Calu3 (cell line): Measurements from ENCODE around the gene NCOA4. TPM values are rescaled to one million over a fixed set of nuclear protein-coding genes. Genes with fewer than 3 reads are reported as not detected.

ENCODE experiments used
- BruUV-seq: library from RNA; stranded (reverse); fragments of 400-500 nt; replicated peaks from 2 replicates; lab custom pipeline; 2021; lab: Mats Ljungman, UMichigan
- CTCF ChIA-PET: fragments of 300-600 bp; sonication (Branson Sonifier 250); formaldehyde crosslinking; loops from one replicate; lab custom pipeline; 2022; ENCODE audit warnings: antibody characterized with exemption; lab: Charles Lee
- DNase-seq: peaks from one replicate; pipeline ENCODE4 v3.0.0; 2022
- H3K27ac Mint-ChIP-seq: one replicate; pipeline ENCODE4 v1.8.0; 2022; ENCODE audit warnings: mixed read lengths; ENCODE audit not compliant: unreplicated experiment
- H3K27me3 Mint-ChIP-seq: one replicate; pipeline ENCODE4 v1.8.0; 2022; ENCODE audit warnings: mixed read lengths; ENCODE audit not compliant: unreplicated experiment
- H3K36me3 Mint-ChIP-seq: one replicate; pipeline ENCODE4 v1.8.0; 2022; ENCODE audit warnings: mild to moderate bottlenecking, moderate library complexity, mixed read lengths; ENCODE audit not compliant: insufficient read depth, unreplicated experiment
- H3K4me1 Mint-ChIP-seq: one replicate; pipeline ENCODE4 v1.8.0; 2022; ENCODE audit warnings: mild to moderate bottlenecking, low read depth, mixed read lengths; ENCODE audit not compliant: unreplicated experiment
- H3K4me3 Mint-ChIP-seq: one replicate; pipeline ENCODE4 v1.8.0; 2022; ENCODE audit warnings: mild to moderate bottlenecking, low read depth, moderate library complexity, mixed read lengths; ENCODE audit not compliant: unreplicated experiment
- H3K9me3 Mint-ChIP-seq: one replicate; pipeline ENCODE4 v1.8.0; 2022; ENCODE audit warnings: low read depth, mixed read lengths; ENCODE audit not compliant: unreplicated experiment
- CTCF ChIP-seq: fragments of 200-600 bp; IDR thresholded peaks from one replicate; pipeline ENCODE4 v1.8.0; 2022; ENCODE audit warnings: antibody characterized with exemption; ENCODE audit not compliant: unreplicated experiment
- intact Hi-C: fragments of 100-400 bp; cut with micrococcal nuclease; formaldehyde crosslinking; loops from one replicate; pipeline ENCODE4 v1.10.0; 2022; ENCODE audit not compliant: unreplicated experiment
- total RNA-seq: library from RNA; stranded (reverse); gene quantifications from 2 replicates; pipeline ENCODE4 v1.2.3, GENCODE V29; 2022

The NCOA4 gene
- total RNA-seq, 1 experiment from 2014 or later = 77.3 TPM

DNA sequence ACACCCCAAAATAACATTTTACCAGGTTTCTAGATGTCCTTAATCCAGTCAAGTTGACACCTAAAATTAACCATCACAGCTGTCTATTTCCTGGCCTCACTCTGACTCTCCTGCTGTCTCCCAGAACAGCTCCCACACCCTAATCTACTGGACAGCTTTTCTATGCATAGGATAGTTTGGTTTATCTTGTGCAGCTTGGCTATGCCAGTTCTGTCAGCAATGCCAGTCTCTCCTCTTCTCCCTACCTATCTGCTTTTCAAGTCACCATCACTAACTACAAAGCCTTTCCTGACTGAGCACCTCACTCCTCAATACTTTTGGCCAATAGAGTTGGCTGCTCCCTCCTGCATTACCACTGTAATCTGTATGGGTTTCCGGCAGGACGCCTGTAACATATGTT, 5.0 kb downstream of the NCOA4 start:
- Mint-ChIP-seq H3K9me3 (no peaks in the 10 kb centered on the region), H3K27me3 (no peaks in the 10 kb centered on the region), H3K4me1 (peaks cover 72% of the 10 kb centered on the region), H3K36me3 (peaks cover 43% of the 10 kb centered on the region), H3K4me3 (no peak overlapping the region), H3K27ac (no peak overlapping the region)
- no peak for TF ChIP-seq CTCF
- CTCF ChIA-PET = no interaction called here
- no TSS peak for BruUV-seq
- DNase-seq = no peak
- intact Hi-C loops = no loop called here

GRCh38 chr10:46024948-46025347, 5.5 kb downstream of the NCOA4 start:
- no peaks in the 10 kb centered on the region for H3K27me3 Mint-ChIP-seq
- intact Hi-C loops = no loop called here
- peaks cover 76% of the 10 kb centered on the region for H3K4me1 Mint-ChIP-seq
- peaks cover 39% of the 10 kb centered on the region for H3K36me3 Mint-ChIP-seq
- TF ChIP-seq CTCF = no peak
- no peak for DNase-seq
- H3K4me3 Mint-ChIP-seq = no peak overlapping the region
- no peaks in the 10 kb centered on the region for H3K9me3 Mint-ChIP-seq
- CTCF ChIA-PET = no interaction called here
- no TSS peak for BruUV-seq
- no peak overlapping the region for H3K27ac Mint-ChIP-seq

GRCh38 chr10:46022978-46023702, 7.3 kb downstream of the NCOA4 start:
- Mint-ChIP-seq H3K4me3 (peak overlapping the region; percentile 85), H3K27ac (peak overlapping the region; percentile 73), H3K9me3 (no peaks in the 10 kb centered on the region), H3K36me3 (peaks cover 26% of the 10 kb centered on the region), H3K4me1 (peaks cover 82% of the 10 kb centered on the region), H3K27me3 (no peaks in the 10 kb centered on the region)
- CTCF ChIA-PET = no interaction called here
- no TSS peak for BruUV-seq
- DNase-seq = peak; percentile 93
- no peak for TF ChIP-seq CTCF
- intact Hi-C loops = no loop called here

DNA sequence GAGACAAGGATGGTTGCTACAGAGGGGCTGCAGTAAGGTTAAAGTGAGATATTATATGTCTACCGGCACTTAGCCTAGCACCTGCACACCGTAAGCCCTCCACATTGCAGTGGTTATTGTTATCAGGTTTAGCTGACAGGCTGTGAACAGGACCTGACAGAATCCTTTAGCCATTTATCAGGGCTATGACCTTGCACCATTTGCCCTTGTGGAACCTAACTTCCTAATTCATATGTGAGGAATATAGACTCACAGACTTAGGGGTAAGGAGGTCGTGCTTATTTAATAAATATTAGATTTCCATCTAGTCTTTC, 10.1 kb downstream of the NCOA4 start:
- no peaks in the 10 kb centered on the region for H3K27me3 Mint-ChIP-seq
- no peak for TF ChIP-seq CTCF
- no TSS peak for BruUV-seq
- H3K9me3 Mint-ChIP-seq = no peaks in the 10 kb centered on the region
- H3K27ac Mint-ChIP-seq = peak overlapping the region; percentile 34
- H3K4me1 Mint-ChIP-seq = peaks cover 68% of the 10 kb centered on the region
- peaks cover 18% of the 10 kb centered on the region for H3K36me3 Mint-ChIP-seq
- CTCF ChIA-PET = no interaction called here
- DNase-seq = no peak
- intact Hi-C loops = no loop called here
- no peak overlapping the region for H3K4me3 Mint-ChIP-seq
